Natural killer cell (primary cell): ENCODE data around the gene SLFN5. TPM values are rescaled to one million over a fixed set of nuclear protein-coding genes. Genes with fewer than 3 reads are reported as not detected.
A peak's percentile ranks its signal among the peaks of the same experiment; 100 is the strongest.

Experiments used
- ATAC-seq, 3 donors: fragments of 150-1000 bp in 2 of 3; fragments of 200-7000 bp in 1 of 3; cut with Tn5 transposase; 1 replicate in 1 of 3; 2 replicates in 2 of 3; pipeline ENCODE4 v1.10.0; 2021; ENCODE audit warnings: mild to moderate bottlenecking in 2 of 3, moderate library complexity in 2 of 3
- DNase-seq, 2 donors: peaks; one replicate each; pipeline versions ENCODE4 v3.0.0 to v3.0.0-alpha.2; 2013 to 2021; ENCODE audit warnings: mixed read lengths in 1 of 2
- H3K27ac ChIP-seq: one replicate; pipeline ENCODE4 v1.5.1; 2013; ENCODE audit warnings: mild to moderate bottlenecking, low read length
- H3K27me3 ChIP-seq: one replicate; pipeline ENCODE4 v1.6.1; 2013; ENCODE audit warnings: low read length; ENCODE audit not compliant: control insufficient read depth, insufficient read depth
- H3K36me3 ChIP-seq: one replicate; pipeline ENCODE4 v1.6.1; 2013; ENCODE audit warnings: low read length; ENCODE audit not compliant: control insufficient read depth, insufficient read depth
- H3K4me1 ChIP-seq: one replicate; pipeline ENCODE4 v1.6.1; 2013; ENCODE audit warnings: low read length; ENCODE audit not compliant: control insufficient read depth, insufficient read depth
- H3K4me3 ChIP-seq: one replicate; pipeline ENCODE4 v1.5.1; 2013; ENCODE audit warnings: low read length
- H3K9me3 ChIP-seq: one replicate; pipeline ENCODE4 v1.6.1; 2013; ENCODE audit warnings: low read length; ENCODE audit not compliant: control insufficient read depth, insufficient read depth
- H3K27ac Mint-ChIP-seq, 2 donors: one replicate each; pipeline ENCODE4 v1.8.0; 2022; ENCODE audit warnings: mild to moderate bottlenecking in 2 of 2, mixed read lengths in 2 of 2, moderate library complexity in 1 of 2
- H3K27me3 Mint-ChIP-seq, 2 donors: one replicate each; pipeline ENCODE4 v1.8.0; 2022; ENCODE audit warnings: low read depth in 2 of 2, mixed read lengths in 2 of 2
- H3K36me3 Mint-ChIP-seq: one replicate; pipeline ENCODE4 v1.8.0; 2022; ENCODE audit warnings: mixed read lengths
- H3K4me1 Mint-ChIP-seq, 2 donors: one replicate each; pipeline ENCODE4 v1.8.0; 2022; ENCODE audit warnings: mixed read lengths in 2 of 2
- H3K4me3 Mint-ChIP-seq: one replicate; pipeline ENCODE4 v1.8.0; 2022; ENCODE audit warnings: mild to moderate bottlenecking, moderate library complexity, mixed read lengths
- H3K9me3 Mint-ChIP-seq, 2 donors: one replicate each; pipeline ENCODE4 v1.8.0; 2022; ENCODE audit warnings: mixed read lengths in 2 of 2
- CTCF ChIP-seq: fragments of 200-600 bp; IDR thresholded peaks from one replicate; pipeline ENCODE4 v1.8.0; 2022; ENCODE audit warnings: antibody characterized with exemption
- WGBS: methylation state at CpG from one replicate; pipeline ENCODE4 v1.1.7; 2013; ENCODE audit warnings: missing lambda C conversion rate; ENCODE audit not compliant: insufficient coverage; 5-methylcytosine and 5-hydroxymethylcytosine counted together
- intact Hi-C: fragments of 100-400 bp; cut with micrococcal nuclease; formaldehyde crosslinking; loops from one replicate; pipeline ENCODE4 v1.14.2; 2022
- total RNA-seq, 4 donors: library from RNA; stranded (reverse); fragments of 120-200 nt in 1 of 4; gene quantifications; one replicate each; pipeline versions ENCODE4 v1.2.3 to v1.2.4, GENCODE V29; 2013 to 2022

SLFN5 gene
- total RNA-seq, 3 donors from 2014 or later (not counting 1 experiment from before 2014, with no cell fraction given) = 118 to 164 (median 141) TPM

- peak in 1 of 2 donors; percentile 62 for DNase-seq
- WGBS = 8% methylated on average over 4 of the region's 5 CpGs
- H3K27ac ChIP-seq = peak overlapping the region; percentile 93
These were observed 28.1 kb upstream of the SLFN5 start for GRCh38 chr17:35214631-35215273.

GRCh38 chr17:35217107-35217506, 25.8 kb upstream of the SLFN5 start:
- ATAC-seq = no peak
- no peaks in the 10 kb centered on the region for H3K9me3 ChIP-seq
- Mint-ChIP-seq H3K4me3 (peak overlapping the region; percentile 47), H3K4me1 (peaks cover 65 to 66% of the 10 kb centered on the region in 2 donors), H3K27ac (peak overlapping the region; percentile 85 to 92), H3K27me3 (no peaks in the 10 kb centered on the region), H3K9me3 (no peaks in the 10 kb centered on the region), H3K36me3 (no peaks in the 10 kb centered on the region)
- H3K27ac ChIP-seq = peak overlapping the region; percentile 93
- TF ChIP-seq CTCF = no peak
- H3K27me3 ChIP-seq = no peaks in the 10 kb centered on the region
- peaks cover 50% of the 10 kb centered on the region for H3K4me1 ChIP-seq
- intact Hi-C loops = no loop called here
- H3K36me3 ChIP-seq = no peaks in the 10 kb centered on the region
- 94% methylated on average over 5 of the region's 5 CpGs for WGBS
- no peak overlapping the region for H3K4me3 ChIP-seq
- no peak for DNase-seq

More at GRCh38 chr17:35214631-35215273, 28.1 kb upstream of the SLFN5 start:
- Histone ChIP-seq H3K9me3 (no peaks in the 10 kb centered on the region), H3K4me1 (peaks cover 51% of the 10 kb centered on the region), H3K36me3 (no peaks in the 10 kb centered on the region), H3K27me3 (no peaks in the 10 kb centered on the region), H3K4me3 (no peak overlapping the region)
- Mint-ChIP-seq H3K27me3 (no peaks in the 10 kb centered on the region), H3K36me3 (no peaks in the 10 kb centered on the region), H3K4me3 (peak overlapping the region; percentile 68), H3K9me3 (no peaks in the 10 kb centered on the region), H3K4me1 (peaks cover 69 to 79% of the 10 kb centered on the region in 2 donors), H3K27ac (peak overlapping the region; percentile 85 to 92)
- TF ChIP-seq CTCF = no peak
- peak; percentile 36 to 56 (median 48) for ATAC-seq
- intact Hi-C loops = loop anchor here (1.0 to 5.0 kb wide), 3 partner anchors 28 to 53 kb away; no protein-coding TSS in a partner anchor

GRCh38 chr17:35218915-35219314, 24.0 kb upstream of the SLFN5 start:
- Mint-ChIP-seq H3K4me3 (peak overlapping the region; percentile 78), H3K36me3 (no peaks in the 10 kb centered on the region), H3K27ac (peak overlapping the region; percentile 84 to 87), H3K4me1 (peaks cover 47 to 48% of the 10 kb centered on the region in 2 donors), H3K27me3 (no peaks in the 10 kb centered on the region), H3K9me3 (no peaks in the 10 kb centered on the region)
- ATAC-seq (no peak), DNase-seq (peak in 1 of 2 donors; percentile 36)
- H3K4me1 ChIP-seq = peaks cover 36% of the 10 kb centered on the region
- TF ChIP-seq CTCF = no peak
- H3K9me3 ChIP-seq = peaks cover 5% of the 10 kb centered on the region
- H3K27ac ChIP-seq = peak overlapping the region; percentile 50
- no peak overlapping the region for H3K4me3 ChIP-seq
- WGBS = no CpG with 5 or more reads among the region's 2 CpGs
- H3K36me3 ChIP-seq = no peaks in the 10 kb centered on the region
- intact Hi-C loops = no loop called here
- no peaks in the 10 kb centered on the region for H3K27me3 ChIP-seq
